Thymus (tissue), 14 donors: ENCODE results near the gene EXOSC5. TPM values are rescaled to one million over a fixed set of nuclear protein-coding genes. Genes with fewer than 3 reads are reported as not detected.

Experiments
- DNase-seq, 9 donors: peaks; one replicate each; pipeline ENCODE4 v3.0.0-alpha.2; 2013; ENCODE audit warnings: low spot score in 9 of 9, low read depth in 6 of 9, missing footprints in 1 of 9
- H3K27ac ChIP-seq, 2 donors: one replicate each; pipeline ENCODE4 v1.5.1; 2013; ENCODE audit warnings: control low read depth in 1 of 2, low read depth in 1 of 2, low read length in 1 of 2, mild to moderate bottlenecking in 1 of 2, moderate library complexity in 1 of 2
- H3K27me3 ChIP-seq, 2 donors: one replicate each; pipeline ENCODE4 v1.5.1; 2013; ENCODE audit warnings: low read length in 1 of 2; ENCODE audit not compliant: control insufficient read depth in 2 of 2, insufficient read depth in 1 of 2
- H3K36me3 ChIP-seq, 2 donors: one replicate each; pipeline ENCODE4 v1.5.1; 2013; ENCODE audit warnings: low read length in 1 of 2, mild to moderate bottlenecking in 1 of 2, moderate library complexity in 1 of 2; ENCODE audit not compliant: control insufficient read depth in 2 of 2, insufficient read depth in 2 of 2
- H3K4me1 ChIP-seq, 2 donors: one replicate each; pipeline ENCODE4 v1.5.1; 2013; ENCODE audit warnings: low read length in 2 of 2; ENCODE audit not compliant: control insufficient read depth in 2 of 2, insufficient read depth in 2 of 2
- H3K4me3 ChIP-seq, 2 donors: one replicate each; pipeline ENCODE4 v1.5.1; 2013; ENCODE audit warnings: low read length in 2 of 2, control low read depth in 1 of 2, mild to moderate bottlenecking in 1 of 2
- H3K9me3 ChIP-seq, 2 donors: one replicate each; pipeline ENCODE4 v1.5.1; 2013; ENCODE audit warnings: low read length in 1 of 2, mild to moderate bottlenecking in 1 of 2; ENCODE audit not compliant: control insufficient read depth in 2 of 2, insufficient read depth in 1 of 2
- WGBS: extraction: QIAGEN DNeasy Blood & Tissue Kit; methylation state at CpG from one replicate; pipeline ENCODE4 v1.1.7; 2013; 5-methylcytosine and 5-hydroxymethylcytosine counted together
- long read RNA-seq, 10 donors: transcript quantifications; one replicate each; lab custom pipeline, GENCODE V29; 2026
- polyA plus RNA-seq: library from polyadenylated mRNA; stranded (reverse); fragments of 200-250 nt; gene quantifications from one replicate; pipeline ENCODE4 v1.2.3, GENCODE V29; 2013
- total RNA-seq: library from RNA; stranded (reverse); fragments of 120-200 nt; gene quantifications from one replicate; pipeline ENCODE4 v1.2.4, GENCODE V29; 2013
- donor health status: healthy.

Gene EXOSC5
- total RNA-seq (20.2 TPM), polyA plus RNA-seq (20.3 TPM)
- long read RNA-seq, donor 1 = 0 reads
- long read RNA-seq, donor 2, transcript EXOSC5-201 (6 exons, 1,118 nt) = major isoform, 20 of 181 reads
- long read RNA-seq, donor 2, partial matches to known transcripts = 125 of 181 reads
- long read RNA-seq, donor 2, other reads (novel, unspliced or antisense) = 35 of 181 reads
- long read RNA-seq, donor 3, transcript EXOSC5-201 (6 exons, 1,118 nt) = major isoform, 23 of 24 reads
- long read RNA-seq, donor 3, partial matches to known transcripts = 0 of 24 reads
- long read RNA-seq, donor 3, other reads (novel, unspliced or antisense) = 0 of 24 reads
- long read RNA-seq, donor 4, transcript EXOSC5-201 (6 exons, 1,118 nt) = major isoform, 10 of 10 reads
- long read RNA-seq, donor 4, partial matches to known transcripts = 0 of 10 reads
- long read RNA-seq, donor 4, other reads (novel, unspliced or antisense) = 0 of 10 reads
- long read RNA-seq, donor 5, transcript EXOSC5-201 (6 exons, 1,118 nt) = major isoform, 29 of 31 reads
- long read RNA-seq, donor 5, partial matches to known transcripts = 0 of 31 reads
- long read RNA-seq, donor 5, other reads (novel, unspliced or antisense) = 0 of 31 reads
- long read RNA-seq, donor 6, transcript EXOSC5-201 (6 exons, 1,118 nt) = major isoform, 17 of 17 reads
- long read RNA-seq, donor 6, partial matches to known transcripts = 0 of 17 reads
- long read RNA-seq, donor 6, other reads (novel, unspliced or antisense) = 0 of 17 reads
- long read RNA-seq, donor 7, partial matches to known transcripts = 0 of 3 reads
- long read RNA-seq, donor 7, other reads (novel, unspliced or antisense) = 0 of 3 reads
- long read RNA-seq, donor 8, partial matches to known transcripts = 0 of 2 reads
- long read RNA-seq, donor 8, other reads (novel, unspliced or antisense) = 0 of 2 reads
- long read RNA-seq, donor 9, transcript EXOSC5-201 (6 exons, 1,118 nt) = major isoform, 10 of 11 reads
- long read RNA-seq, donor 9, partial matches to known transcripts = 0 of 11 reads
- long read RNA-seq, donor 9, other reads (novel, unspliced or antisense) = 0 of 11 reads
- long read RNA-seq, donor 10, partial matches to known transcripts = 0 of 5 reads
- long read RNA-seq, donor 10, other reads (novel, unspliced or antisense) = 0 of 5 reads

- Histone ChIP-seq H3K27me3 (no peaks in the 10 kb centered on the region), H3K9me3 (no peaks in the 10 kb centered on the region), H3K36me3 (peaks cover 0 to 5% of the 10 kb centered on the region in 2 donors), H3K4me1 (peaks cover 10 to 19% of the 10 kb centered on the region in 2 donors), H3K4me3 (peak within 1 kb of the TSS; percentile 71 to 90), H3K27ac (peak within 1 kb of the TSS; percentile 81 to 92)
- DNase-seq = peak; percentile 99 to 100 (median 100)
- under 1% methylated on average over 50 of the region's 50 CpGs for WGBS
Measured at GRCh38 chr19:41397086-41398049, at the start of gene EXOSC5, which contains the start of gene BCKDHA. Gene EXOSC5, minus strand, starts transcription at chr19:41397359. Its CDS starts 31 bp downstream, at chr19:41397328. Gene BCKDHA, plus strand, starts transcription at chr19:41397818. Its CDS starts 10 bp downstream, at chr19:41397828.

- Histone ChIP-seq H3K36me3 (no peaks in the 10 kb centered on the region), H3K4me1 (peaks cover 0 to 4% of the 10 kb centered on the region in 2 donors), H3K4me3 (no peak overlapping the region), H3K27me3 (peaks cover 0 to 21% of the 10 kb centered on the region in 2 donors), H3K27ac (no peak overlapping the region), H3K9me3 (no peaks in the 10 kb centered on the region)
- no peak for DNase-seq
- 84% methylated on average over 5 of the region's 5 CpGs for WGBS
Measured at GRCh38 chr19:41445575-41445974, 48.4 kb upstream of the EXOSC5 start.

GRCh38 chr19:41443813-41444455 is 46.8 kb upstream of the EXOSC5 start:
- DNase-seq = no peak
- H3K9me3 ChIP-seq = no peaks in the 10 kb centered on the region
- 85% methylated on average over 6 of the region's 6 CpGs for WGBS

GRCh38 chr19:41442473-41443355 is 45.6 kb upstream of the EXOSC5 start, which contains the start of gene ERICH4:
Gene ERICH4, plus strand, starts transcription at chr19:41443156. Its CDS starts 14 bp downstream, at chr19:41443170.
- Histone ChIP-seq H3K27me3 (peaks cover 0 to 6% of the 10 kb centered on the region in 2 donors), H3K36me3 (peaks cover 0 to 5% of the 10 kb centered on the region in 2 donors)
- no peak for DNase-seq

More at GRCh38 chr19:41443813-41444455, 46.8 kb upstream of the EXOSC5 start:
- H3K27me3 ChIP-seq = peaks cover 0 to 16% of the 10 kb centered on the region in 2 donors
- no peak overlapping the region for H3K27ac ChIP-seq
- H3K36me3 ChIP-seq = no peaks in the 10 kb centered on the region
- H3K4me1 ChIP-seq = peaks cover 1 to 10% of the 10 kb centered on the region in 2 donors
- H3K4me3 ChIP-seq = no peak overlapping the region

GRCh38 chr19:41441321-41441945 is 44.3 kb upstream of the EXOSC5 start:
- no peaks in the 10 kb centered on the region for H3K27me3 ChIP-seq
- no peak overlapping the region for H3K4me3 ChIP-seq
- peaks cover 0 to 9% of the 10 kb centered on the region in 2 donors for H3K36me3 ChIP-seq
- H3K4me1 ChIP-seq = peaks cover 4 to 13% of the 10 kb centered on the region in 2 donors
- DNase-seq = no peak
- WGBS = 97% methylated on average over 15 of the region's 15 CpGs
- no peaks in the 10 kb centered on the region for H3K9me3 ChIP-seq
- H3K27ac ChIP-seq = no peak overlapping the region

More at GRCh38 chr19:41442473-41443355, 45.6 kb upstream of the EXOSC5 start, which contains the start of gene ERICH4:
- no peaks in the 10 kb centered on the region for H3K9me3 ChIP-seq
- 92% methylated on average over 7 of the region's 7 CpGs for WGBS
- H3K27ac ChIP-seq = no peak within 1 kb of the TSS
- peaks cover 4 to 13% of the 10 kb centered on the region in 2 donors for H3K4me1 ChIP-seq
- H3K4me3 ChIP-seq = no peak within 1 kb of the TSS

- peak; percentile 87 to 99 (median 96) for DNase-seq
- H3K4me3 ChIP-seq = peak within 1 kb of the TSS; percentile 75 to 93
- under 1% methylated on average over 40 of the region's 40 CpGs for WGBS
Measured at GRCh38 chr19:41439441-41440222, 42.5 kb upstream of the EXOSC5 start, which contains the start of gene DMAC2. Gene DMAC2, minus strand, starts transcription at chr19:41439912. Its CDS starts 13 bp downstream, at chr19:41439899.

More at GRCh38 chr19:41439441-41440222, 42.5 kb upstream of the EXOSC5 start, which contains the start of gene DMAC2:
- Histone ChIP-seq H3K27me3 (no peaks in the 10 kb centered on the region), H3K36me3 (peaks cover 0 to 13% of the 10 kb centered on the region in 2 donors), H3K4me1 (peaks cover 4 to 13% of the 10 kb centered on the region in 2 donors), H3K27ac (peak within 1 kb of the TSS; percentile 93 to 95), H3K9me3 (no peaks in the 10 kb centered on the region)
